Muscle layer of duodenum (tissue), 2 donors: Measurements from ENCODE around the gene FOXP1.

Source experiments
- H3K27ac ChIP-seq: one replicate; pipeline ENCODE4 v1.7.0; 2013; ENCODE audit warnings: mild to moderate bottlenecking, low read length
- H3K27me3 ChIP-seq: one replicate; pipeline ENCODE4 v1.7.0; 2013; ENCODE audit warnings: low read depth, mild to moderate bottlenecking, control low read depth, low read length
- H3K36me3 ChIP-seq, 2 donors: one replicate each; pipeline ENCODE4 v1.7.0; 2013; ENCODE audit warnings: low read length in 2 of 2, control low read depth in 1 of 2, mild to moderate bottlenecking in 1 of 2; ENCODE audit not compliant: insufficient read depth in 2 of 2, control insufficient read depth in 1 of 2
- H3K4me1 ChIP-seq, 2 donors: one replicate each; pipeline ENCODE4 v1.7.0; 2013; ENCODE audit warnings: low read length in 2 of 2, mild to moderate bottlenecking in 2 of 2, control low read depth in 1 of 2, moderate library complexity in 1 of 2; ENCODE audit not compliant: insufficient read depth in 2 of 2, control insufficient read depth in 1 of 2
- H3K4me3 ChIP-seq, 2 donors: one replicate each; pipeline ENCODE4 v1.7.0; 2013; ENCODE audit warnings: low read length in 2 of 2, low read depth in 1 of 2, mild to moderate bottlenecking in 1 of 2
- H3K9me3 ChIP-seq, 2 donors: one replicate each; pipeline ENCODE4 v1.7.0; 2013; ENCODE audit warnings: low read length in 2 of 2, control low read depth in 1 of 2, mild to moderate bottlenecking in 1 of 2; ENCODE audit not compliant: control insufficient read depth in 1 of 2
- donor health status: healthy.

The FOXP1 gene

GRCh38 chr3:70930066-70930465, 653.5 kb downstream of the FOXP1 start:
- no peaks in the 10 kb centered on the region for H3K4me1 ChIP-seq
- H3K36me3 ChIP-seq = no peaks in the 10 kb centered on the region
- H3K4me3 ChIP-seq = no peak overlapping the region
- H3K9me3 ChIP-seq = no peaks in the 10 kb centered on the region
- no peak overlapping the region for H3K27ac ChIP-seq
- H3K27me3 ChIP-seq = no peaks in the 10 kb centered on the region

DNA sequence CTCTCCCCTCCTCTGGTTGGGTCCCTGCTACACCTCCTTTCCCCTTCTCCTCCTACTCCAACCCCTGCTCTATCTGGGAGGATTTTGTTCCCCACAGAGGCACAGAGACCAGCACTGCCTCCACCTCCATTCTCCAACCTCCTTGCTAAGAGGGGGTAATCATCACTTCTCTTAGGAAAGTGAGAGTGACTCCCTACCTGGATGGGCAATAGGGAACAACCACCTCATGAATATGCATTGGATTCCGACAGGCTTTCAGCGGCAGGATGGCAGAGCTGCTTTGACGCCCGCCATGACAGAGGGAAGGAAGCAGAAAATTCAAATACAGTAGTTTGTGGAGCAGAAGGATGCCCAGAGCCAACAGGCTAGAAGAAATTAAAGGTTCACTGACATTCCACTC, 656.3 kb downstream of the FOXP1 start:
- H3K4me3 ChIP-seq = no peak overlapping the region
- no peaks in the 10 kb centered on the region for H3K9me3 ChIP-seq
- no peak overlapping the region for H3K27ac ChIP-seq
- H3K4me1 ChIP-seq = no peaks in the 10 kb centered on the region
- no peaks in the 10 kb centered on the region for H3K36me3 ChIP-seq
- no peaks in the 10 kb centered on the region for H3K27me3 ChIP-seq

DNA sequence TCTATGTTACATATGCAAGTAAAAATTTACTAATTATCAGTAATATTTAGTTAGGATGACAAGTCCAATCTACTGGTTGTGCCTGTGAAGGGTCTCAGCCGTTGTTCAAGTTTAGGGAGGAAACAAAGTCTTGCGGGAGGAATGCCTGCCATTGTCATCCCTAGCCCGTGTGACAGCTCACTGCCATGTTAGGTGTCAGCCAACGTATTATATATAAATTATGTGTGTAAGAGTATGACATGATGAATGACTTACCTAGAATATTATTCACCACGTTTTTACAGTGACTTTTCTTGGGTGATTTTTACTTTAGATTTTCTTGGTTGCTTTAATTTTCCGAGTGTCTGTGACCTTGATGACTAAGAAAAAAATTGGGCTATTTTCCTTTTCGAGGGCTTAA, 656.7 kb downstream of the FOXP1 start:
- H3K4me3 ChIP-seq = no peak overlapping the region
- H3K27ac ChIP-seq = no peak overlapping the region
- H3K36me3 ChIP-seq = no peaks in the 10 kb centered on the region
- no peaks in the 10 kb centered on the region for H3K27me3 ChIP-seq
- H3K9me3 ChIP-seq = no peaks in the 10 kb centered on the region
- no peaks in the 10 kb centered on the region for H3K4me1 ChIP-seq

DNA sequence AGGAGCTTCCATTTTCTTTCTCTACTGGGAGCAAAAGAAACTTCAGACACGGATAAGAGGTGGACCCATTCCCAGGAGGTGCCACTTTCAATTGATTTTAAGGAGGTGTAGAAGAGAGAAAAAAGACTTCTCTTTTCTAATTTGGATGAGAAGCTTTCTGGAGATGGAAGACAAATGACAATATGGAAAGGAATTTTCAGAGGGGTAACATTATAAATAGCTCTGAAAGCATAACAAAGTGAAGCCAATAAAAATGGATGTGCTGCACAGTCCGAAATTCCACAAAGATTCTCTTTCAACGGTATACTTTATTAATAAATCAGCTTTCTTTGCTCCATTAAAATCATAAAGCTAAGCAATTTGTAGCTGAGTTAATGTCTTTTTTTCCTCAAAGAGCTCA, 663.9 kb downstream of the FOXP1 start:
- H3K27me3 ChIP-seq = no peaks in the 10 kb centered on the region
- no peaks in the 10 kb centered on the region for H3K36me3 ChIP-seq
- no peak overlapping the region for H3K4me3 ChIP-seq
- H3K4me1 ChIP-seq = no peaks in the 10 kb centered on the region
- H3K27ac ChIP-seq = no peak overlapping the region
- H3K9me3 ChIP-seq = no peaks in the 10 kb centered on the region

DNA sequence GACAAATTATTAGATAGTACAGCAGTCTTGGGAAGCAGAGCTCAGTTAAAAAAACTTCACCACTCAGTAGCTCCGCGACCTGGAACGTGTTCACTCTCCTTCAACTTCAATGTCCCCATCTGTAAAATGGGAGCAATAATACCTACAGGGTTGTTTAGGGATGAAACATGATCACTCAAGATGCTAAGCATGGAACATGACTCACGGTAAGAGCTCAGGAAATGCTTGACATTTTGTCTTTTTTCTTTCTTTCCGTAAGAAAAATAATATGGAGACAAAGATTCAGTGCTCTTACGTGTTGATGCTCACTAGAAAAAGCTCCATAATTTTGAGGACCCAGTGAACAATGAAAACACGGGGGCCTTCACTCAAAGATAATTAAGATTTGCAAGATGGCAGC, 664.4 kb downstream of the FOXP1 start:
- Histone ChIP-seq H3K27ac (no peak overlapping the region), H3K36me3 (no peaks in the 10 kb centered on the region), H3K4me3 (no peak overlapping the region), H3K4me1 (no peaks in the 10 kb centered on the region), H3K27me3 (no peaks in the 10 kb centered on the region), H3K9me3 (no peaks in the 10 kb centered on the region)

DNA sequence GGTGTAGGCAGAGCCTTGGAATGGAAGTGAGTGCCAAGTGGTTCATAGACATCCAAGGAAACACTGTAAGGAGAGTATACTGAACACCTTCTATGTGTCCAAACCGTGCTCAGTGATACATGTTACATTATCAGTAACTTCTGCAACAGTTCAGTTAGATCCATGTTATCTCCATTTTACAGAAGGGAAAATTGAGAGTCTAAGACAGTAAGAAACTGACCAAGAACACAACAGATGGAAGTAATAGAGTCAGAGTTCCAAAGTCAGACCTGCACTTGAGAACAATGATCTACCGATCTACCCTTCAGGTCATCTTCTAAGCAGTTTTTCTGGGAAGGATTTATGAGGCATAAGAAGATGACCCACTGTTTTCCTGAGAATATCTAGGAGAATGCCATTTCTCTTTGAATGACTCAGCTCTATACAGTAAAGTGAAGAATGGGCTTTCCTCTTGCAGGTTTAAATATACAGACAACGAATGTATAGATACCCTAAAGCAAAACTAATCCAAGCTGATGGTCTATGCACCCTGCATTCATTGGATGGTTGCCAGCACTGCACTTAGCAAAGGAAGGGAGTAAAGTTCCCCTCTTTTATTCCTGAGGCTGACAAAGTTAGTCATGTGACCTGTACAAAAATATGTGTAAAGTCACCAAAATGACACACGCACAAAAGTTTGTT, 667.0 kb downstream of the FOXP1 start:
- Histone ChIP-seq H3K36me3 (no peaks in the 10 kb centered on the region), H3K4me3 (no peak overlapping the region)

GRCh38 chr3:70914862-70915261, 668.7 kb downstream of the FOXP1 start:
- Histone ChIP-seq H3K4me3 (no peak overlapping the region), H3K4me1 (no peaks in the 10 kb centered on the region), H3K27me3 (no peaks in the 10 kb centered on the region), H3K27ac (no peak overlapping the region), H3K36me3 (no peaks in the 10 kb centered on the region), H3K9me3 (no peaks in the 10 kb centered on the region)

More for the DNA sequence above, 667.0 kb downstream of the FOXP1 start:
- Histone ChIP-seq H3K27me3 (no peaks in the 10 kb centered on the region), H3K4me1 (no peaks in the 10 kb centered on the region), H3K27ac (no peak overlapping the region), H3K9me3 (no peaks in the 10 kb centered on the region)

DNA sequence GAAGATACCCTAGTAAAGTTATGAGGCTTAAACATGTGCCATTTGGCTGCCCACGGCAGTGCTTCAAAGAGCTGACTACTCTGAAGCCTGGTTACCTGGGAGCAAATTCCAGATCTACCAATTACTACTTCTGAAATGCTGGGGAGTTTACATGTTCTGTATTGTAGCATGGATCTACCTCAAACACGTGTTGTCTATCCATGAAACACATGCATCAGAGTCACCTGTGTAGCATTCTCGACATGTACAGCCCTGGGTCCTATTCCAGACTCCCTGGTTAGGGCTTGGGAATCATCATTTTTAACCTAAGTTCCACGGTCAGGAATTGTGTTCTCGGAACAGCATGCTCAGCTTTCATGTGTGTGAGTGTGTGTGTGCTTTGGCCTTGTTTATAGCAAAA, 671.8 kb downstream of the FOXP1 start:
- Histone ChIP-seq H3K36me3 (no peaks in the 10 kb centered on the region), H3K27ac (no peak overlapping the region), H3K4me3 (no peak overlapping the region), H3K4me1 (no peaks in the 10 kb centered on the region), H3K9me3 (no peaks in the 10 kb centered on the region), H3K27me3 (no peaks in the 10 kb centered on the region)

- Histone ChIP-seq H3K36me3 (no peaks in the 10 kb centered on the region), H3K27me3 (no peaks in the 10 kb centered on the region), H3K4me1 (no peaks in the 10 kb centered on the region), H3K9me3 (no peaks in the 10 kb centered on the region), H3K4me3 (no peak overlapping the region), H3K27ac (no peak overlapping the region)
Observed at GRCh38 chr3:70905491-70905890, 678.0 kb downstream of the FOXP1 start.
